GM18502 (cell line): ENCODE data around the gene DLG1.
"Not testable (repeated sequence)": the region's sequence is repeated elsewhere in the genome, so short reads cannot be mapped to it uniquely, and the experiment has no call there.

Source experiments
- ATAC-seq: cut with Tn5 transposase; IDR thresholded peaks from one replicate; pipeline ENCODE4 v1.9.1; 2021; ENCODE audit warnings: mild to moderate bottlenecking; ENCODE audit not compliant: unreplicated experiment, poor library complexity

DLG1 gene

GRCh38 chr3:197132916-197133530, 165.4 kb downstream of the DLG1 start:
- no peak for ATAC-seq

GRCh38 chr3:197125636-197126035, 172.8 kb downstream of the DLG1 start:
- no peak for ATAC-seq

GRCh38 chr3:197124713-197125112, 173.7 kb downstream of the DLG1 start:
- no peak for ATAC-seq

GRCh38 chr3:197122394-197122793, 176.0 kb downstream of the DLG1 start:
- no peak for ATAC-seq

GRCh38 chr3:197117114-197117513, 181.3 kb downstream of the DLG1 start:
- ATAC-seq, result no peak

GRCh38 chr3:197114007-197114406, 184.4 kb downstream of the DLG1 start:
- ATAC-seq, result no peak

GRCh38 chr3:197111685-197112084, 186.7 kb downstream of the DLG1 start:
- ATAC-seq, result no peak

- no peak for ATAC-seq
Measured at GRCh38 chr3:197105786-197106185, 192.6 kb downstream of the DLG1 start.

GRCh38 chr3:197104738-197105137, 193.7 kb downstream of the DLG1 start:
- ATAC-seq, result no peak

- no peak for ATAC-seq
Measured at GRCh38 chr3:197103766-197104165, 194.6 kb downstream of the DLG1 start.

GRCh38 chr3:197093871-197094270, 204.5 kb downstream of the DLG1 start:
- no peak for ATAC-seq

- ATAC-seq, result no peak
Measured at GRCh38 chr3:197088370-197088769, 210.0 kb downstream of the DLG1 start.

GRCh38 chr3:197085137-197085536, 213.3 kb downstream of the DLG1 start:
- ATAC-seq, result no peak

GRCh38 chr3:197083486-197083885, 214.9 kb downstream of the DLG1 start:
- ATAC-seq, result no peak

- ATAC-seq, result no peak
Measured at GRCh38 chr3:197082871-197083270, 215.5 kb downstream of the DLG1 start.

GRCh38 chr3:197080344-197080743, 218.1 kb downstream of the DLG1 start:
- ATAC-seq, result no peak

GRCh38 chr3:197076415-197076814, 222.0 kb downstream of the DLG1 start:
- no peak for ATAC-seq

GRCh38 chr3:197068077-197068476, 230.3 kb downstream of the DLG1 start:
- no peak for ATAC-seq

GRCh38 chr3:197064771-197065170, 233.6 kb downstream of the DLG1 start:
- ATAC-seq, result no peak

- no peak for ATAC-seq
Measured at GRCh38 chr3:197062446-197062845, 236.0 kb downstream of the DLG1 start.

GRCh38 chr3:197051637-197052036, 246.8 kb downstream of the DLG1 start:
- ATAC-seq, result not testable (repeated sequence)

- peak; percentile 72 for ATAC-seq
Measured at GRCh38 chr3:197050511-197050910, 247.9 kb downstream of the DLG1 start.

- ATAC-seq, result no peak
Measured at GRCh38 chr3:197042539-197042938, 255.9 kb downstream of the DLG1 start.
